ENCODE results near the gene TSPYL4.

TSPYL4 gene

GRCh38 chr6:116229287-116229913 lies 24.5 kb downstream of the TSPYL4 start:
- DNase-seq (ENCODE audit: low read depth) = no peak

- DNase-seq (ENCODE audit: low read depth) = no peak
Observed at GRCh38 chr6:116223355-116223754, 30.5 kb downstream of the TSPYL4 start.

- DNase-seq (ENCODE audit: low read depth) = no peak
Observed at GRCh38 chr6:116221911-116222310, 32.0 kb downstream of the TSPYL4 start.

- no peak for DNase-seq (ENCODE audit: low read depth)
Observed at GRCh38 chr6:116221067-116221466, 32.8 kb downstream of the TSPYL4 start.

- DNase-seq (ENCODE audit: low read depth) = no peak
Observed at GRCh38 chr6:116218866-116219265, 35.0 kb downstream of the TSPYL4 start.

- no peak for DNase-seq (ENCODE audit: low read depth)
Observed at GRCh38 chr6:116218172-116218633, 35.7 kb downstream of the TSPYL4 start.

- DNase-seq (ENCODE audit: low read depth) = no peak
Observed at GRCh38 chr6:116217069-116217468, 36.8 kb downstream of the TSPYL4 start.

- no peak for DNase-seq (ENCODE audit: low read depth)
Observed at GRCh38 chr6:116215414-116215813, 38.5 kb downstream of the TSPYL4 start.

GRCh38 chr6:116214681-116215080 lies 39.2 kb downstream of the TSPYL4 start:
- no peak for DNase-seq (ENCODE audit: low read depth)

- no peak for DNase-seq (ENCODE audit: low read depth)
Observed at GRCh38 chr6:116210750-116211425, 43.0 kb downstream of the TSPYL4 start.

- no peak for DNase-seq (ENCODE audit: low read depth)
Observed at GRCh38 chr6:116210316-116210715, 43.6 kb downstream of the TSPYL4 start.

GRCh38 chr6:116208056-116208785 lies 45.7 kb downstream of the TSPYL4 start:
- no peak for DNase-seq (ENCODE audit: low read depth)

- no peak for DNase-seq (ENCODE audit: low read depth)
Observed at GRCh38 chr6:116206231-116206903, 47.5 kb downstream of the TSPYL4 start.

GRCh38 chr6:116205281-116205680 lies 48.6 kb downstream of the TSPYL4 start:
- no peak for DNase-seq (ENCODE audit: low read depth)

- no peak for DNase-seq (ENCODE audit: low read depth)
Observed at GRCh38 chr6:116201538-116201937, 52.3 kb downstream of the TSPYL4 start.

- DNase-seq (ENCODE audit: low read depth) = no peak
Observed at GRCh38 chr6:116200619-116201249, 53.1 kb downstream of the TSPYL4 start.

Data from T follicular helper cell (primary cell).